GM12875 (cell line): ENCODE measurements around the gene ANO2.

ENCODE experiments used
- H3K4me3 ChIP-seq: one replicate; pipeline ENCODE4 v1.5.1; 2011; ENCODE audit warnings: low read depth, low read length, control low read depth
- TF ChIP-seq, protein P1 (sequence below): IDR thresholded peaks from 2 replicates; pipeline ENCODE4 v1.5.1; 2011; ENCODE audit warnings: low read depth, mild to moderate bottlenecking, control low read depth, inconsistent platforms, low read length, moderate library complexity, borderline replicate concordance; ENCODE audit not compliant: insufficient read depth

Gene ANO2

DNA sequence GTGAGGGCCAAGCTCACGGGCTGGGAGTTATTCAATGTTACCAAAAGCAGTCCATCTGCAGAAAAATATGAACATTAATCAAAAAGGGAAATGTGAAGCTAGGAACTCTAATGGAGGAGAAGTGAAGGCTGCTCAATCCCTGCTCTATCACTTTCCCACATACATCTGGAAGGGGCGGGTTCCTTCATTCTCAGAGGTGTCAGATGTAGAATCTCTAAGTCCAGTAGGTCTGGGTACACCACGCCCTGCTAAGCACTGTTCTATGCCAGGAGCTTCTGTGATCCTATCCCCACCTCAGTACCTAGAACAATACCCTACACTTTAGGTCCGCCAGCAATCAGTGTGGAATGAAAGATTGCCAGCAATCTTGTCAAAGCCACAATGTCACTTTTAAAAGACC is 37.0 kb upstream of the ANO2 start:
- TF ChIP-seq, protein P1, sequence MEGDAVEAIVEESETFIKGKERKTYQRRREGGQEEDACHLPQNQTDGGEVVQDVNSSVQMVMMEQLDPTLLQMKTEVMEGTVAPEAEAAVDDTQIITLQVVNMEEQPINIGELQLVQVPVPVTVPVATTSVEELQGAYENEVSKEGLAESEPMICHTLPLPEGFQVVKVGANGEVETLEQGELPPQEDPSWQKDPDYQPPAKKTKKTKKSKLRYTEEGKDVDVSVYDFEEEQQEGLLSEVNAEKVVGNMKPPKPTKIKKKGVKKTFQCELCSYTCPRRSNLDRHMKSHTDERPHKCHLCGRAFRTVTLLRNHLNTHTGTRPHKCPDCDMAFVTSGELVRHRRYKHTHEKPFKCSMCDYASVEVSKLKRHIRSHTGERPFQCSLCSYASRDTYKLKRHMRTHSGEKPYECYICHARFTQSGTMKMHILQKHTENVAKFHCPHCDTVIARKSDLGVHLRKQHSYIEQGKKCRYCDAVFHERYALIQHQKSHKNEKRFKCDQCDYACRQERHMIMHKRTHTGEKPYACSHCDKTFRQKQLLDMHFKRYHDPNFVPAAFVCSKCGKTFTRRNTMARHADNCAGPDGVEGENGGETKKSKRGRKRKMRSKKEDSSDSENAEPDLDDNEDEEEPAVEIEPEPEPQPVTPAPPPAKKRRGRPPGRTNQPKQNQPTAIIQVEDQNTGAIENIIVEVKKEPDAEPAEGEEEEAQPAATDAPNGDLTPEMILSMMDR, result no peak
- no peak overlapping the region for H3K4me3 ChIP-seq

GRCh38 chr12:5977556-5977955 is 32.5 kb upstream of the ANO2 start:
- no peak overlapping the region for H3K4me3 ChIP-seq
- TF ChIP-seq, protein P1, result no peak

- TF ChIP-seq, protein P1, result no peak
- H3K4me3 ChIP-seq, result no peak overlapping the region
These were observed 31.7 kb upstream of the ANO2 start for GRCh38 chr12:5976711-5977110.

DNA sequence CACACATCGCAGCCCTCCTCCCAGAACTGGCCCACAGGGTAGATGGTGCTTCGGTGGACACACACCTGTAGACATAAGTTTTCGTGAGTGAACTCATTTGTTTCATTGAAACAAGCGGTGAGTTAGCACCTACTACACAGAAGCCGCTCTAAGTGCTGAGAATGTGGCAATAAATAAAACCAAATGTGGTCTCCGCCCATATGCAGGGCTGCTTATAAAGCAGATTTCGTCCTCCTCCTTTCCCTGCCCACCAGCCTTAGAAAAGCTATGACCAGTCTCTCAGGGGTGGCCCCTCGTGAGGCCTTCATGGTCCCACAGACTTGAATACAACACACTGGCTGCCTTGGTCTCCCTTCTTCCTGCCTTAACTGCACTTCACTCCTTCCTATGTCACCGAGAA is 31.1 kb upstream of the ANO2 start:
- H3K4me3 ChIP-seq, result no peak overlapping the region
- TF ChIP-seq, protein P1, result no peak

DNA sequence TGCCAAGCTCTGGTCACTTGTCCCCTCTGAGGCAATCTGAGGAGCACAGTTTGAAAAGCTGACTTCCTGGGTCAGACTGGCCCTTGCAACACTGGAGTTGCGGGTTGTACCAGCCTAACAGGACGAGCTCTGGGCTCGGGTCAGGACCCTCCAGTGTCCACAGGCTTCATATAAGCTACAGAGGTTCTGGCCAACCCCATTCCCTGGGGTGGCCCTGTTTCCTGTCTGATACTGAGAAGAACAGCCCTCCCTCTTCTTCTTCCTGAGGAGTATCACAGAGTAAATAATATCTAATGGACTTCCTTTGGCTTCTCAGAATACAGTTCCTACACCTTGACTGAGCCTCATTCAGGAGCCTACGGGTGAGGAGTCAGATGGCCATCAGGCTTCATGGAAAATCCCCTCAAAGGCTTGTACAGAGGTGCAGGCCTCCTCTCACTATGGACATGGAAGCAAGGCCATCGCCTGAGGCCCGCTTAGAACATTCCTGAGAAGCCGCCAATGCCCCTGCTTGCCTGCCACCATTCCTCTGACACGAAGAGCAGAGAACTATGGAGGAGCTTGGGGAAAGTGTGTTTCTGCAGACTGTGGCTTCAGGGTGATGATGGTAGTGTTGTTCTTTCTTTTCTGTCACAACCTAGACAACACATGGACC is 28.5 kb upstream of the ANO2 start:
- TF ChIP-seq, protein P1, result no peak
- H3K4me3 ChIP-seq, result no peak overlapping the region

DNA sequence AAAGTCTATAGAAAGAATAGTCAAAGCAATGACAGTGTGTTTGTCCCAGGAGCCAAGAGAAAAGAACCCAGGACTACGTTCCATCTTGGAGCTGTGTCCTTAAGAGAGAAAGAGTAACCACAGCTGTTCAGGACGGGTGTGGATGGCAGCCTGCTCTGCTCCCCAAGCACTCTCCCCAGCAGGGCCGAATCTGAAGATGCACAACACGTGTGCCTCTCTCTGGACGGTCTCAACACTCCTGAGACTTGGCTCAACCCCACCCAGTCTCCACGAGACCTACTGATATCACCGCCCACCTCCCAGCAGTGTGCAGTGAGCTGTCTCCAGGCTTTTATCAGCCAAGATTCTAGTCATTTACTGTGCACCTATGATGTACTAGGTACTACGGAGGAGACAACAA is 27.3 kb upstream of the ANO2 start:
- TF ChIP-seq, protein P1, result no peak

DNA sequence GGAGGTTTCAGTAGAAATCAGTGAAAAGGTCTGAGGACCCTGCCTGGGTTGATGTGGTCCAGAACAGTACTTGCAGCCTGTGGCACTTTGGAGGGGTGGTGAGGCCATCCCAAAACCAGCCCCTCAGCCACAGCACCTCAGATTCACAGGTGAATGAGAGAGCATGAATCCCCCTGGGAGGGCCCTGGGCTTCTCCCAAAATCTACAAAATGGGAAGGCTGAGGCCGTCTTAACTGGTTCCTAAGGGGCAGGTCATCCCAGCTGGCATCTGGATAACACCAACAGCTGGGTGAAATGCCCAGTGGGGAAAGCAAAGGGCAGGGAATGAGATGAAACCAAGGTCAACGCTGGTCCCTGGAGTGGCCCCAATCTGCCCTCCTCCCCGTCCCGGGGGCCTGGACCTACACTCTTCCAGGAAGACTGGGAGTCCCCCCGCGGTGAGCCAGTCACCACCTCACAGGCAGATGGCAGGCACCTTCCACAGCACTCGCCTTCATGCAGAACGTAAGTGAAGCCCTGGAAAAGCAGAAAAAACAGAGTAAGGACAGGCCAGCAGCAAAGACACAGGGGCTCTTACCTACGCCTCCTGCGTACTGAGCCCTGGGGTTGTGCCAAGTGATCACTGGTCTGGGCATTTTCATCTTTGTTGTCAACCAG is 26.3 kb upstream of the ANO2 start:
- no peak overlapping the region for H3K4me3 ChIP-seq
- TF ChIP-seq, protein P1, result no peak

More for the DNA sequence above, 27.3 kb upstream of the ANO2 start:
- no peak overlapping the region for H3K4me3 ChIP-seq
